Naive thymus-derived CD4-positive, alpha-beta T cell (primary cell): Measurements from ENCODE around the gene RNF128. TPM values are rescaled to one million over a fixed set of nuclear protein-coding genes. Genes with fewer than 3 reads are reported as not detected.

ENCODE experiments used
- ATAC-seq: fragments of 150-1000 bp; cut with Tn5 transposase; 2 replicates; pipeline ENCODE4 v1.10.0; 2021; ENCODE audit warnings: mild to moderate bottlenecking, moderate library complexity
- CTCF ChIA-PET: fragments of 350-600 bp; sonication (Branson Sonifier 250); formaldehyde crosslinking; loops from one replicate; lab custom pipeline; 2021; ENCODE audit warnings: antibody characterized with exemption; lab: Charles Lee
- POLR2A ChIA-PET: fragments of 350-600 bp; sonication (Branson Sonifier 250); formaldehyde crosslinking; loops from one replicate; lab custom pipeline; 2021; ENCODE audit warnings: antibody characterized with exemption, inconsistent platforms; lab: Charles Lee
- DNase-seq, 9 donors: peaks; one replicate each; pipeline versions ENCODE4 v3.0.0 to v3.0.0-alpha.2; 2020 to 2022; ENCODE audit warnings: mixed read lengths in 1 of 9
- H3K27ac ChIP-seq: one replicate; pipeline ENCODE4 v1.7.0; 2013; ENCODE audit warnings: mild to moderate bottlenecking, low read depth, low read length, moderate library complexity
- H3K27me3 ChIP-seq, 2 donors: one replicate each; pipeline ENCODE4 v1.7.0; 2013; ENCODE audit warnings: low read length in 2 of 2, mild to moderate bottlenecking in 2 of 2, moderate library complexity in 2 of 2; ENCODE audit not compliant: control insufficient read depth in 2 of 2, insufficient read depth in 2 of 2
- H3K36me3 ChIP-seq, 3 experiments: 1 replicate in 2 of 3; 2 replicates in 1 of 3; pipeline ENCODE4 v1.7.0; 2013; ENCODE audit warnings: low read length in 3 of 3, mild to moderate bottlenecking in 3 of 3, moderate library complexity in 1 of 3; ENCODE audit not compliant: insufficient read depth in 3 of 3, control insufficient read depth in 2 of 3
- H3K4me1 ChIP-seq, 2 donors: one replicate each; pipeline ENCODE4 v1.7.0; 2013; ENCODE audit warnings: low read length in 2 of 2, mild to moderate bottlenecking in 2 of 2, moderate library complexity in 1 of 2; ENCODE audit not compliant: control insufficient read depth in 2 of 2, insufficient read depth in 2 of 2
- H3K4me3 ChIP-seq: 2 replicates; pipeline ENCODE4 v1.7.0; 2013; ENCODE audit warnings: mild to moderate bottlenecking, low read length
- H3K9me3 ChIP-seq, 3 experiments: 1 replicate in 2 of 3; 2 replicates in 1 of 3; pipeline ENCODE4 v1.7.0; 2013; ENCODE audit warnings: low read length in 3 of 3; ENCODE audit not compliant: control insufficient read depth in 2 of 3
- H3K27ac Mint-ChIP-seq, 9 donors: one replicate each; pipeline ENCODE4 v1.8.0; 2020 to 2022; ENCODE audit warnings: mixed read lengths in 9 of 9, mild to moderate bottlenecking in 8 of 9, moderate library complexity in 5 of 9, inconsistent platforms in 2 of 9
- H3K27me3 Mint-ChIP-seq, 5 donors: one replicate each; pipeline ENCODE4 v1.8.0; 2021 to 2022; ENCODE audit warnings: mixed read lengths in 5 of 5, mild to moderate bottlenecking in 1 of 5
- H3K36me3 Mint-ChIP-seq, 5 donors: one replicate each; pipeline ENCODE4 v1.8.0; 2020 to 2022; ENCODE audit warnings: mixed read lengths in 5 of 5, mild to moderate bottlenecking in 3 of 5, inconsistent platforms in 1 of 5
- H3K4me1 Mint-ChIP-seq, 7 donors: one replicate each; pipeline ENCODE4 v1.8.0; 2020 to 2022; ENCODE audit warnings: mixed read lengths in 7 of 7, mild to moderate bottlenecking in 3 of 7, inconsistent platforms in 1 of 7
- H3K4me3 Mint-ChIP-seq, 10 donors: one replicate each; pipeline ENCODE4 v1.8.0; 2020 to 2022; ENCODE audit warnings: mild to moderate bottlenecking in 10 of 10, mixed read lengths in 10 of 10, moderate library complexity in 6 of 10, inconsistent platforms in 2 of 10
- H3K9me3 Mint-ChIP-seq, 11 donors: one replicate each; pipeline ENCODE4 v1.8.0; 2020 to 2022; ENCODE audit warnings: mixed read lengths in 11 of 11, mild to moderate bottlenecking in 4 of 11, inconsistent platforms in 1 of 11, moderate library complexity in 1 of 11
- intact Hi-C, 2 donors: fragments of 100-400 bp; cut with micrococcal nuclease; formaldehyde crosslinking; loops; one replicate each; pipeline ENCODE4 v1.15.1; 2023
- polyA plus RNA-seq, 2 donors: library from polyadenylated mRNA; unstranded; fragments of 300-500 nt; fragmentation: Illumina TruSeq; gene quantifications; one replicate each; pipeline ENCODE4 v1.2.3, GENCODE V29; 2021
- total RNA-seq, 6 experiments: library from RNA in 5 of 6; stranded (reverse) in 5 of 6; gene quantifications; 1 replicate in 5 of 6; 2 replicates in 1 of 6; pipeline ENCODE4 v1.2.3 and lab custom pipeline; 2021 to 2026

The RNF128 gene
- total RNA-seq (not detected), polyA plus RNA-seq (not detected), total RNA-seq (lab: John Stamatoyannopoulos, UW) (not detected)

GRCh38 chrX:106726485-106727437 is at the start of gene RNF128:
Gene RNF128, plus strand, starts transcription at chrX:106726701. Its CDS starts 213 bp downstream, at chrX:106726914.
- no peak within 1 kb of the TSS for H3K27ac Mint-ChIP-seq
- no peaks in the 10 kb centered on the region for H3K36me3 ChIP-seq
- H3K36me3 Mint-ChIP-seq, result peaks cover 0 to 4% (median 0%) of the 10 kb centered on the region in 5 donors
- peaks cover 31 to 43% (median 36%) of the 10 kb centered on the region in 5 donors for H3K27me3 Mint-ChIP-seq
- peak within 1 kb of the TSS; percentile 20 for H3K4me3 ChIP-seq
- ChIA-PET POLR2A (no interaction called here), CTCF (no interaction called here)
- H3K4me3 Mint-ChIP-seq, result peak within 1 kb of the TSS; percentile 2 to 79 (median 75)
- H3K27ac ChIP-seq, result no peak within 1 kb of the TSS
- no peaks in the 10 kb centered on the region for H3K4me1 ChIP-seq
- H3K27me3 ChIP-seq, result no peaks in the 10 kb centered on the region
- H3K4me1 Mint-ChIP-seq, result peaks cover 0 to 15% (median 8%) of the 10 kb centered on the region in 7 donors
- H3K9me3 ChIP-seq, result no peaks in the 10 kb centered on the region
- no peaks in the 10 kb centered on the region for H3K9me3 Mint-ChIP-seq
- intact Hi-C loops, result no loop called here
- DNase-seq (no peak), ATAC-seq (peak; percentile 36)

GRCh38 chrX:106680716-106681115 is 45.8 kb upstream of the RNF128 start:
- Mint-ChIP-seq H3K27me3 (peaks cover 0 to under 1% (median 0%) of the 10 kb centered on the region in 5 donors), H3K4me1 (no peaks in the 10 kb centered on the region), H3K4me3 (no peak overlapping the region), H3K36me3 (peaks cover 0 to 3% (median 0%) of the 10 kb centered on the region in 5 donors), H3K27ac (no peak overlapping the region), H3K9me3 (peaks cover 0 to 10% (median 0%) of the 10 kb centered on the region in 11 donors)
- no peak overlapping the region for H3K27ac ChIP-seq
- ChIA-PET CTCF (no interaction called here), POLR2A (no interaction called here)
- DNase-seq, result no peak
- no peaks in the 10 kb centered on the region for H3K27me3 ChIP-seq
- H3K36me3 ChIP-seq, result no peaks in the 10 kb centered on the region
- ATAC-seq, result no peak
- intact Hi-C loops, result no loop called here
- no peak overlapping the region for H3K4me3 ChIP-seq
- no peaks in the 10 kb centered on the region for H3K9me3 ChIP-seq
- H3K4me1 ChIP-seq, result no peaks in the 10 kb centered on the region

GRCh38 chrX:106684207-106684606 is 42.3 kb upstream of the RNF128 start:
- peaks cover 0 to 3% (median 0%) of the 10 kb centered on the region in 5 donors for H3K36me3 Mint-ChIP-seq
- ChIA-PET CTCF (no interaction called here), POLR2A (no interaction called here)
- Histone ChIP-seq H3K36me3 (no peaks in the 10 kb centered on the region), H3K27me3 (no peaks in the 10 kb centered on the region), H3K9me3 (no peaks in the 10 kb centered on the region), H3K4me1 (no peaks in the 10 kb centered on the region), H3K4me3 (no peak overlapping the region), H3K27ac (no peak overlapping the region)
- DNase-seq, result no peak
- H3K4me3 Mint-ChIP-seq, result no peak overlapping the region
- peaks cover 0 to 6% (median 0%) of the 10 kb centered on the region in 5 donors for H3K27me3 Mint-ChIP-seq
- H3K4me1 Mint-ChIP-seq, result no peaks in the 10 kb centered on the region
- no peak overlapping the region for H3K27ac Mint-ChIP-seq
- intact Hi-C loops, result no loop called here
- peaks cover 0 to 10% (median 2%) of the 10 kb centered on the region in 11 donors for H3K9me3 Mint-ChIP-seq
- ATAC-seq, result no peak

GRCh38 chrX:106692425-106693065 is 34.0 kb upstream of the RNF128 start:
- H3K4me3 Mint-ChIP-seq, result no peak overlapping the region
- H3K27ac Mint-ChIP-seq, result no peak overlapping the region
- CTCF ChIA-PET, result no interaction called here

GRCh38 chrX:106696502-106696901 is 30.0 kb upstream of the RNF128 start:
- POLR2A ChIA-PET, result no interaction called here
- H3K4me3 Mint-ChIP-seq, result no peak overlapping the region
- no peaks in the 10 kb centered on the region for H3K36me3 Mint-ChIP-seq
- H3K9me3 ChIP-seq, result no peaks in the 10 kb centered on the region
- no peak overlapping the region for H3K27ac ChIP-seq
- no peak overlapping the region for H3K27ac Mint-ChIP-seq
- peaks cover 3 to 18% (median 7%) of the 10 kb centered on the region in 5 donors for H3K27me3 Mint-ChIP-seq
- H3K4me1 ChIP-seq, result no peaks in the 10 kb centered on the region
- peaks cover 0 to 2% (median 0%) of the 10 kb centered on the region in 7 donors for H3K4me1 Mint-ChIP-seq
- intact Hi-C loops, result no loop called here
- CTCF ChIA-PET, result no interaction called here
- no peaks in the 10 kb centered on the region for H3K27me3 ChIP-seq
- no peaks in the 10 kb centered on the region for H3K36me3 ChIP-seq
- peaks cover 0 to 4% (median 0%) of the 10 kb centered on the region in 11 donors for H3K9me3 Mint-ChIP-seq
- H3K4me3 ChIP-seq, result no peak overlapping the region
- DNase-seq (no peak), ATAC-seq (no peak)

More at GRCh38 chrX:106692425-106693065, 34.0 kb upstream of the RNF128 start:
- intact Hi-C loops, result no loop called here
- DNase-seq (no peak), ATAC-seq (no peak)
- no peaks in the 10 kb centered on the region for H3K36me3 ChIP-seq
- POLR2A ChIA-PET, result no interaction called here
- H3K27me3 Mint-ChIP-seq, result peaks cover 3 to 15% (median 7%) of the 10 kb centered on the region in 5 donors
- no peaks in the 10 kb centered on the region for H3K36me3 Mint-ChIP-seq
- no peaks in the 10 kb centered on the region for H3K4me1 ChIP-seq
- no peaks in the 10 kb centered on the region for H3K27me3 ChIP-seq
- H3K4me1 Mint-ChIP-seq, result peaks cover 0 to 2% (median 0%) of the 10 kb centered on the region in 7 donors
- no peaks in the 10 kb centered on the region for H3K9me3 ChIP-seq
- no peak overlapping the region for H3K4me3 ChIP-seq
- H3K9me3 Mint-ChIP-seq, result peaks cover 0 to 2% (median 0%) of the 10 kb centered on the region in 11 donors
- no peak overlapping the region for H3K27ac ChIP-seq

- DNase-seq, result no peak
- no peaks in the 10 kb centered on the region for H3K4me1 ChIP-seq
- no peaks in the 10 kb centered on the region for H3K36me3 ChIP-seq
- no peaks in the 10 kb centered on the region for H3K9me3 ChIP-seq
- peaks cover 0 to 4% (median 0%) of the 10 kb centered on the region in 11 donors for H3K9me3 Mint-ChIP-seq
- H3K27me3 ChIP-seq, result no peaks in the 10 kb centered on the region
- H3K4me1 Mint-ChIP-seq, result no peaks in the 10 kb centered on the region
- no peak overlapping the region for H3K4me3 ChIP-seq
- H3K27ac Mint-ChIP-seq, result no peak overlapping the region
- peaks cover 0 to 12% (median under 1%) of the 10 kb centered on the region in 5 donors for H3K27me3 Mint-ChIP-seq
- ChIA-PET POLR2A (no interaction called here), CTCF (no interaction called here)
- H3K4me3 Mint-ChIP-seq, result no peak overlapping the region
- no peak overlapping the region for H3K27ac ChIP-seq
- intact Hi-C loops, result no loop called here
- ATAC-seq, result no peak
- no peaks in the 10 kb centered on the region for H3K36me3 Mint-ChIP-seq
These were observed 27.8 kb upstream of the RNF128 start for GRCh38 chrX:106698693-106699092.
